ENCODE results near the gene CMKLR1. TPM values are rescaled to one million over a fixed set of nuclear protein-coding genes. Genes with fewer than 3 reads are reported as not detected.

CMKLR1 gene
- total and polyA plus RNA-seq, 2 donors from 2014 or later = 6.1 to 25.7 TPM

DNA sequence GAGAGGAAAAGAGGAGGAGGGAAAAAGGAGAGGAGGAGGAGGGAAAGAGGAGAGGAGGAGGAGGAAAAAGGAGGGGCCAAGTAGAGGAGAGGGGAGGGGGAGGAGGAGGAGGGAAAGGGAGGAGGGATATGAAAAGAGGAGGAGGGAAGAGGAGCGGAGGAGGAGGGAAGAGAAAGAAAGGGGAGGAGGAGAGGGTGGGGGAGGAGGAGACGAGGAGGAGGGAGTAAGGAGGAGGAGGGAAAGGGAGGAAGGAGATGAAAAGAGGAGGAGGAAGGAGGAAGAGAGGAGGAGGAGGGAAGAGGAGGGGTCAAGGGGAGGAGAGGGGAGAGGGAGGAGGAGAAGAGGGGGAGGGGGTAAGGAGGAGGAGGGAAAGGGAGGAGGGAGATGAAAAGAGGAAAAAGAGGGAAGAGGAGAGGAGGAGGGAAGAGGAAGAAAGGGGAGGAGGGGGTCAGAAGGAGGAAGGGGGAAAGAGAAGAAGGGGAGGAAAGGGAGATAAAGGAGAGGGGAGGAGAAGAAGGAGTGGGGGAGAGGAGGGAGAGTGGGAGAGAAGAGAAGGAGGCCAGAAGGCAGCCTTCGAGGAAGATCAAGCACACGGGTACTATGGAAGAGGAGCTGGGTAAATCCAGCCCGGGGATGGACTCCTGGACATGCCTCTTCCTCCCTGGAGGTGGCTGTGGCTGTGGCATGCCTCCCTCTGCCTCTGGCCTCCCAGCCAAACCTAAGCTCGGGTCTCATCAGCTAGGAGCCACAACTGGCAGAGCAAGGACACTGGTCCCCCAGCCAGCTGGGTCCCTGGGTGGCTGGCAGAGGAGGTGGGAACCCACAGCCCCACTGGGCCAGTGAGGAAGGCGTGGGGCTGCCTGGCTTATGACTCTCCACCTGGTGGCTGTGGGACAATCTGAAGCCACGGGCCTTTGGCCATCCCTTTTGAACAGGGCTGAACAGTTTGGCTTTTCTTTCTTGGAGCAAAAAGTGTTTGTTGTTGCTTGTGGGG is 3.0 kb upstream of the CMKLR1 start:
- DNase-seq (no peak), FAIRE-seq (no peak)
- H3K4me3 ChIP-seq (ENCODE audit: low read length in 3 of 3) = no peak overlapping the region
- H3K4me1 ChIP-seq (ENCODE audit: control insufficient read depth in 2 of 3, insufficient read depth in 2 of 3, low read depth in 1 of 3, low read length in 3 of 3) = peaks cover 0 to 2% (median 0%) of the 10 kb centered on the region in 3 donors
- no peaks in the 10 kb centered on the region for H3K36me3 ChIP-seq (ENCODE audit: control insufficient read depth in 2 of 3, insufficient read depth in 3 of 3, low read length in 3 of 3)
- no peak overlapping the region for H3K27ac ChIP-seq (ENCODE audit: low read depth in 2 of 2, low read length in 2 of 2)
- intact Hi-C loops (cut with DNase I) = no loop called here
- H3K9ac ChIP-seq (ENCODE audit: low read length in 3 of 3) = no peak overlapping the region
- H3K27me3 ChIP-seq (ENCODE audit: control insufficient read depth, insufficient read depth, low read length) = no peaks in the 10 kb centered on the region
- TF ChIP-seq, protein P1, sequence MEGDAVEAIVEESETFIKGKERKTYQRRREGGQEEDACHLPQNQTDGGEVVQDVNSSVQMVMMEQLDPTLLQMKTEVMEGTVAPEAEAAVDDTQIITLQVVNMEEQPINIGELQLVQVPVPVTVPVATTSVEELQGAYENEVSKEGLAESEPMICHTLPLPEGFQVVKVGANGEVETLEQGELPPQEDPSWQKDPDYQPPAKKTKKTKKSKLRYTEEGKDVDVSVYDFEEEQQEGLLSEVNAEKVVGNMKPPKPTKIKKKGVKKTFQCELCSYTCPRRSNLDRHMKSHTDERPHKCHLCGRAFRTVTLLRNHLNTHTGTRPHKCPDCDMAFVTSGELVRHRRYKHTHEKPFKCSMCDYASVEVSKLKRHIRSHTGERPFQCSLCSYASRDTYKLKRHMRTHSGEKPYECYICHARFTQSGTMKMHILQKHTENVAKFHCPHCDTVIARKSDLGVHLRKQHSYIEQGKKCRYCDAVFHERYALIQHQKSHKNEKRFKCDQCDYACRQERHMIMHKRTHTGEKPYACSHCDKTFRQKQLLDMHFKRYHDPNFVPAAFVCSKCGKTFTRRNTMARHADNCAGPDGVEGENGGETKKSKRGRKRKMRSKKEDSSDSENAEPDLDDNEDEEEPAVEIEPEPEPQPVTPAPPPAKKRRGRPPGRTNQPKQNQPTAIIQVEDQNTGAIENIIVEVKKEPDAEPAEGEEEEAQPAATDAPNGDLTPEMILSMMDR (IDR thresholded peaks at IDR 0.05; ENCODE audit: borderline replicate concordance, extremely low read depth, insufficient read depth) = no peak
- H3K9me3 ChIP-seq (ENCODE audit: control insufficient read depth in 2 of 3, insufficient read depth in 1 of 3, low read length in 3 of 3) = no peaks in the 10 kb centered on the region

DNA sequence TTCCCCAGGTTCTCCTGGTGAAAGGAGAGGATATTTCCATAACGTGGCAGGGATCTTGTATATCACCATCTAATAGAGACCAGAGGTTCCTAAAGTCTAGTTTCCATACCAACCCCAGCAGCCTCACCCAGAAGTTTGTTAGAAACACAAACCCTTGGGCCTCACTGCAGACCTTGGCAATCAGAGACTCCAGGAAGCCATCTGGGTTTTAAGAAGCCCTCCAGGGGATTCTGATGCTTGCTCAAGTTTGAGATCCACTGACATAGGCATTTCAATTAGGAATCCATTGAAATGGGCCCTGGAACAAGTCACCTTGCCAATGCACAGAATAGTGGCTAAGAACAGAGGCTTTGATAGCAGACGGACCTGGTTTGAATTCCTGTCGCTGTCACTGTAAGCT is 2.2 kb upstream of the CMKLR1 start:
- Histone ChIP-seq H3K36me3 (ENCODE audit: control insufficient read depth in 2 of 3, insufficient read depth in 3 of 3, low read length in 3 of 3) (no peaks in the 10 kb centered on the region), H3K27ac (ENCODE audit: low read depth in 2 of 2, low read length in 2 of 2) (no peak overlapping the region), H3K4me3 (ENCODE audit: low read length in 3 of 3) (no peak overlapping the region), H3K9me3 (ENCODE audit: control insufficient read depth in 2 of 3, insufficient read depth in 1 of 3, low read length in 3 of 3) (no peaks in the 10 kb centered on the region), H3K9ac (ENCODE audit: low read length in 3 of 3) (no peak overlapping the region), H3K4me1 (ENCODE audit: control insufficient read depth in 2 of 3, insufficient read depth in 2 of 3, low read depth in 1 of 3, low read length in 3 of 3) (peaks cover 0 to 2% (median 0%) of the 10 kb centered on the region in 3 donors), H3K27me3 (ENCODE audit: control insufficient read depth, insufficient read depth, low read length) (no peaks in the 10 kb centered on the region)
- TF ChIP-seq, protein P1 (IDR thresholded peaks at IDR 0.05; ENCODE audit: borderline replicate concordance, extremely low read depth, insufficient read depth) = no peak
- intact Hi-C loops (cut with DNase I) = no loop called here
- DNase-seq = no peak
- FAIRE-seq = no peak

DNA sequence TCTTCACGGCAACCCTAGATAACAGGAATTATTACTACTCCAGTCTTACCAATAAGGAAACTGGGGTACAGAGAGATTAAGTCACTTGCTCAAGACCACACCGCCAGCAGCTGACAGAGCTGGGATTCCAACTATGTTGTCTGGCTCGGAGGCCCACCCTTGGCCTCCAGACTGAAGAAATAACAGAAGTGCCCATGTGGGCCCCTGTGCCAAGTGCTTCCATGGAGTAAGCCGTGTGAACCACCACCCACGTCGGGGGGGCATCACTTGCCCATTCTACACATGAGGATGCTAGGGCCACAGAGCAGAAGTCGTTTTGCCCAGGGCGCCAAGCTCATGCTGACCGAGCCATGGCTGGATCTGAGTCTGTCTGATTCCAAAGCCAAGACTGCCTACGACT is 926 bp upstream of the CMKLR1 start:
- Histone ChIP-seq H3K27ac (ENCODE audit: low read depth in 2 of 2, low read length in 2 of 2) (no peak overlapping the region), H3K9ac (ENCODE audit: low read length in 3 of 3) (no peak overlapping the region), H3K36me3 (ENCODE audit: control insufficient read depth in 2 of 3, insufficient read depth in 3 of 3, low read length in 3 of 3) (no peaks in the 10 kb centered on the region), H3K27me3 (ENCODE audit: control insufficient read depth, insufficient read depth, low read length) (no peaks in the 10 kb centered on the region), H3K4me1 (ENCODE audit: control insufficient read depth in 2 of 3, insufficient read depth in 2 of 3, low read depth in 1 of 3, low read length in 3 of 3) (peaks cover 0 to 2% (median 0%) of the 10 kb centered on the region in 3 donors), H3K9me3 (ENCODE audit: control insufficient read depth in 2 of 3, insufficient read depth in 1 of 3, low read length in 3 of 3) (no peaks in the 10 kb centered on the region), H3K4me3 (ENCODE audit: low read length in 3 of 3) (no peak overlapping the region)
- no peak for FAIRE-seq
- TF ChIP-seq, protein P1 (IDR thresholded peaks at IDR 0.05; ENCODE audit: borderline replicate concordance, extremely low read depth, insufficient read depth) = no peak
- DNase-seq = no peak
- intact Hi-C loops (cut with DNase I) = no loop called here

All from kidney (tissue), 14 donors.